HG03097 (cell line): ENCODE data around the gene LGALS1.

Source experiments
- ATAC-seq: cut with Tn5 transposase; IDR thresholded peaks from one replicate; pipeline ENCODE4 v1.9.1; 2021; ENCODE audit not compliant: unreplicated experiment, low FRiP score

The LGALS1 gene

DNA sequence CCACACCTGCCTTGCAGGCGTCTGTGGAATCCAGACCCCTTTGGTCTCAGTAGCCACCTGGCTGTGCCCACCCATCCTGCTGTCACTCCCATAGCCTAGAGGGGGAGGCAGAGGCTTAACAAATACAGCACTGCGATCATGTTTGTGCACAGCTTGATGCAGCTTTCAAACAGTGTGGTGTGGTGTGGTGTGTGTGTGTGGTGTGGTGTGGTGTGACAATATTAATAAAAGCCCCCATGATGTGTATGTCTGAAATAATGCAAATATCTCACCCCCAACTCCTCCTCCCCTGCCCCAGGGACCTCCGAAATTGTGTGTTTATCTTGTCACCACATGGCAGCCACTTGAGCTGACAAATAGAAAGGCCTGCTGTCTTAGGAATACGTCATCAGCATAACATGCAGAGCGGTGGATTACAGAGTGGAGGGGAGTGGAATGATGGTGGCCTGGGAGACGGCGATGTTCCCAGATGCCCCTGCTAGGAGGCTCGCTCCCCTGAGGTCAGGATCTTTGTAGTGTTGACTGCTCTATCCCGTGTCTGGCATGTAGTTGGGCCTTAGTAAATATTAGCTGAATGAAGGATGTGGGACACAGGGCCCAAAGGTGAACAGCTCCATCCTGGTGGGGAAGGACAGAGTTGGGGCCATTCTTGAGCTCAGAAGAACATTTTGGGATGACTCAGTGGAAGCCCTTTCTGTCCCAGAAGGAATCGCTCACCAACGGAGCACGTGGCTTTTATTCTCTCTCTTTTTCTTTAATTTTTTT, 14.1 kb upstream of the LGALS1 start:
- ATAC-seq, result no peak

DNA sequence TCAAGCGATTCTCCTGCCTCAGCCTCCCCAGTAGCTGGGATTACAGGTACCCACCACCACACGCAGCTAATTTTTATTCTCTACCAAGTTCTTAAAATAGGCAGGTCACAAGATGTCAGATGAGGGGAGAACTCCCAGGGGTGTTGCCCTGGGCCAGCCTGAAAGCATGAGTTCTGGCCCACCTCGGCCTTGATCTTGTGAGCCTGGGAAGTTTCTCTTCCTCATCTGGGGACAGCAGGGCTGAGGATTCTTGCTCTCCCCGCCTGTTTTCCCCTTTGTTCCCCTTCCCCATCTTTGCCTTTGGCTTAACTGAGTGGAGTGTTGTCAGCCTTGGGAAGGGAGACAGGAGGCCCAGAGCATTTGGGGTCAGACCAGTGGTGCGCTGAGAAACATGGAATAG, 13.4 kb upstream of the LGALS1 start:
- ATAC-seq, result no peak

DNA sequence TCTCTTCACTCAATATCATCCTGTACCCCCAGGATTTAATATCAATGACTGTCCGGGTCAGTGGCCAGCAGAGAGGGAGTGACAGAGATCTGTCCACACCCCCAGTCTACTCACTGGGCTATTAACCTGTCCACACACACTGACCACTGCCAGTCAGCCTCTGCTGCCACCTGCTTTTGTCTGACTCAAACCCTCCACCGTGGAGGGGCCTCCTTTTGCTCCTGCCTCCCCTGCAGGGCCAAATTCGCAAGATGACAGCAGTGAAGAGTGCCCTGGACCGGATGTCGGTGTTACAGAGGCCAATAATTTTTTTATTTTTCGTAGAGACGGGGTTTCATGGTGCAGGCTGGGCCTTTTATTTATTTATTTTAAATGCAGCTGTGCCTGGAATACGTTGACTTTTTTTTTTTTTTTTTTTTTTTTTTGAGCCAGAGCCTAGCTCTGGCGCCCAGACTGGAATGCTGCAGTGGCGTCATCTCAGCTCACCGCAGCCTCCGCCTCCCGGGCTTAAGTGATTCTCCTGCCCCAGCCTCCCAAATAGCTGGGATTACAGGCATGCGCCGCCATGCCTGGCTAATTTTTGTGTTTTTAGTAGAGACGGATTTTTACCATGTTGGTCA, 11.8 kb upstream of the LGALS1 start:
- no peak for ATAC-seq

DNA sequence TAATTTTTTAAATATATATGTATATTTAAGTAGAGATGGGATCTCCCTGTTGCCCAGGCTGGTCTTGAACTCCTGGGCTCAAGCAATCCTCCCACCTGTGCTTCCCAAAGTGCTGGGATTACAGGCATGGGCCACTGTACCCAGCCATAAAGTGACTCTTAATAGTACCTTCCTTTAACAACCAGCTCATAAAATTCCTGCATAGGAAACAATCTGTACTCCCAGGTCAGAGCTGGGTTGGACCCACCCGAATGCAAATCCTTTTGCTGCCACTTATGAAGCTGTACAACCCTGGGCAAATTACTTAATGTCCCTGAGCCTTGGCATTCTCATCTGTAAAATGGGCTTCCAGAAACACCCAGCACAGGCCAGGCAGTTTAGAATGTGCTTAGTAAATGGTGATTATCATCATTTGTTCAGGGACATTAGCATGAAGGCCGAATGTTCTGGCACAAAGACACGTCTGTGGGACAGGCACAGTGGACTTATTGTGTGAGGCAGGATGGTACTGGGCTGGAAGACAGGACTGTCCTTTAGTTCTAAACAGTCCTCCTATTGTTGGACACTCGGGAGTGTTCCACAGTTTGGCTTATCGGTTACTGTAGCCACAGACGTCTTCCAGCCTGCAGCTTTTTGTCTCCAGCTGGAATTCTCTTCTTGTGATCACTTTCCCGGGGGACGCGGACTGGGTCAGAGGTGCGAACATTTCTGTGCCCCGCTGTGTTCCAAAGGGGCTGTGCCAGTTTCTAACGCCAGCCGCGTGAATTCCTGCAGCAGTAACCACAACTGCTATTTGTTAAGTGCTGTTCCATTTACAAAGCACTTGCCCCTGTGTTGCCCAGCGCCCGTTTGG, 11.0 kb upstream of the LGALS1 start:
- ATAC-seq, result no peak

DNA sequence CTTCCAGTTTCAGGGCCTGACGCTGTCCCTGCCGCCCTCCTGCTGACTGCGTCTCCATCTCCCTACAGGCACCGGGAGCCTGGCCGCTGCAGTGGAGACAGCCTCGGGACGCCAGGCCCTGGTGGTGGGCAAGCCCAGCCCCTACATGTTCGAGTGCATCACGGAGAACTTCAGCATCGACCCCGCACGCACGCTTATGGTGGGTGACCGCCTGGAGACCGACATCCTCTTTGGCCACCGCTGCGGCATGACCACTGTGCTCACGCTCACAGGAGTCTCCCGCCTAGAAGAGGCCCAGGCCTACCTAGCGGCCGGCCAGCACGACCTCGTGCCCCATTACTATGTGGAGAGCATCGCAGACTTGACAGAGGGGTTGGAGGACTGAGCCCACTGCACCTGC, 9.9 kb upstream of the LGALS1 start:
- ATAC-seq, result no peak

DNA sequence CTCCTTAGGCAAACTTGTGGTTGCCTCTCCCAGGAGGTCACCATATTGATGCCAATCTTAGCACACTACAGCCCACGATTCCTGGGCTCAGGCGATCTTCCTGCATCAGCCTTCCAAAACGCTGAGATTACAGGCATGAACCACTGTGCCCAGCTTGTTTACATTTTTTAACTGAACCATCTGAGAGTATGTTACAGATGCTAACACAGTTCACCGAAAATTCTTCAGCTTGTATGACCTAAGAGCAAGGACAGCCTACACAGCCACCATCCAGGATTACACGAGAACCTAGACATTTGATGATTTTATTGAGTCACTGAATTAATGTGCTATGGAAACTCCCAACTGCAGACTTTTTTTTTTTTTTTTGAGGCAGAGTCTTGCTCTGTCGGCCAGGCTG, 5.8 kb upstream of the LGALS1 start:
- no peak for ATAC-seq

DNA sequence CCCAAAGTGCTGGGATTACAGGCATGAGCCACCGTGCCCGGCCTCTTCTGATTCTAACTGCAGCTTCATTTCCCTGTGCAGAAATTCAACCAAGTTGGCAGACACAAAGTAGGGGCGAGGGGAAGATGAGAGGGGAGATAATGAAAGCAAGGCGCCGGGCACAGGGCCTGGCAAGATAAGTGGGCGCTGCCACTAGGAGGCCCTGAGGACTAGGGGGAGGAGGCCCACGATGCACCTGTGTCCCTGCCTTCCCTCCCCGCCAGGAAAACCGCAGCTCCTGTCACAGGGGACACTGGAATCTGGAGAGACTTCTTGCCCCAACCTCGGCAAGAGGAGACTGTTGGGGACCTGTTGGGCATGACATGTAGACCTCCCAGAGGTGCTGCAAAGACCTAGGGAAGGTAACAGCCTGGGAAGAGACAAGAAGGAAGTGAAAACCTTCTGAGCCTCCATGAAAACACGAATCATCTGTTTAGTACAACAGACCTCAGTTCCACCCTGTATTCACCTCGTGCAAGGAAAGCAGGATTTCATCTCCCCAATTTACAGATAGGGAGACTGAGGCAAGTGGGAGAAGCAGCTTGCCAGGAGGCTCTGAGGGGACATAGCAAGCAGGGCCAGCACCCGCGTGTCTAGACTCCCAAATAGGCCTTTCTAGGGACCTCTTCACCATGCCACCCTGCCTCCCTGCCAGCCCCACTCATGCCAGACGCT, 3.1 kb upstream of the LGALS1 start:
- no peak for ATAC-seq

DNA sequence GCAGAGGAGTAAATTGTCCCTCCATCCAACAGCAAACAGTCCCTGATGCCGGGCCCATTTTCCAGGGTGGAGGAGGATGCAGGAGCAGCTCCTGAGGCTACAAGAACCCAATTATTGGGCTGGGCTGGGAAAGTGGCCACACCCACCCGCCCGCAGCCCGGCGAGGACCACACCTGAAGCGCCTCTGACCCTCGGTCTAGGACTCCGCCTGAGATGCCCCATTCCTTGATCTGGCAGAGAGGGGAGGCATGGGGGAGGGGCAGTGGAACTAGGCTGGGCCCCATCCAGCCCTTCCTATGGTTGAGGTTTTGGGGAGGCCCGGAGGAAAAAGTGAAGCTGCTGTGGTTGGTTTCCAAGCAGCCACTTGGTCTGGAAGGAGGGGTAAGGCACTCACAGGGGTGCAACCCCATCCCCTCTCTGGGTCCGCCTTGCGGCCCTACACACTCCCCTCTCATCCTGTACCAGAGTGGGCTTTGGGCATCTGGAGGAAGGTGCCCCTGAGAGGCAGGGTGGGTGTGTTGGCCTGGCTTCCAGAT, 2.4 kb upstream of the LGALS1 start:
- ATAC-seq, result no peak

DNA sequence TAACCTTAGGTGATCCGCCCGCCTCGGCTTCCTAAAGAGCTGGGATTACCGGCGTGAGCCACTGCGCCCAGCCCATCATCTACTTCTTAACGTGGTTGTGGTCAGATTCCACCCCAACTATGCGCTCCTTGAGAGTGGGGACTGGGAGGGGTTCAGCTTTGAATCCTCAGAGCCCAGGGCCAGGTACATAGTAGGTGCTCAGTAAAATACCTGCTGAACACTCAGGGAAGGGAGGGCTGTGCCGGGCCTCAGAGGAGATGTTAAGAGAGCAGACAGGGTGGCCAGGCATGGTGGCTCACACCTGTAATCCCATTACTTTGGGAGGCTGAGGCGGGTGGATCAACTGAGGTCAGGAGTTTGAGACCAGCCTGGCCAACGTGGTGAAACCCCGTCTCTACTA, 1.2 kb upstream of the LGALS1 start:
- ATAC-seq, result no peak

DNA sequence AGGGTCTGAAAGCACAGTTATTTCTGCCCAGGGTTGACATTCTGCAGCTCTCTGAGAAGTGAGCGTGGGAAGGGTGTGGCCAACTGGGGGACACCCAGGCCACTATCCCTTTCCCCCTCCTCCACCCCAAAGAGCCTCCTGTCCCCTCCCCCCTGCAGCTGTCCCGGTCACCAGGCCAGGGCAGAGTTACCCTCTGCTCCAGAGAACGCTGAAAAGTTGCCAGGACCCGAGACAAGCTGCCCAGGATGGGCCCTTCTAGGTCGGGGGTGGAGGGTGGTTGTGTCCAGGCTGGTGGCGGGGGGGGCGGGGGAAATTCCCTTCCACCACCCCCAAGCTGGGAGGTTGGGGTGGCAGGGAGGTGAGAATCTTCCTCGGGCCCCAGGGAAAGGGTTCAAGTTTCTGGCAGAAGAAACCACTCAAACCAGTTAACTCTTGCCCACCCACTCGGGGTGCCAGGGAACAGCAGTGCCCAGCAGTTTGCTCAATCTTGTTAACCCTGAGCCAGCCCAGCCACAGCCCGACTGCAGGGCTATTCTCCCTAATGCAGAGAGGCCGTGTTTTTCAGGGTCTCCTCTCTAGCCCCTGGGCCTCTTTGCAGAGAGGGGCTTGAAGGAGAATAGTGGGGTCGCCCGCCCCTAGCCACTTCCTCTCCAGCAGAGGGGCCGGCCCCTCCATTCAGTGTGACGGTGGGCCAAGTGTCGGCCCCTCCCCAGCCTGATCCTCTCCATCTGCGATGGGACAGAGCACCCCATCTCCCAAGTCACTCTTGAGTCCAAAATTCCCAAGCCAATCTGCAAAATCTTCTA, 697 bp downstream of the LGALS1 start:
- no peak for ATAC-seq

DNA sequence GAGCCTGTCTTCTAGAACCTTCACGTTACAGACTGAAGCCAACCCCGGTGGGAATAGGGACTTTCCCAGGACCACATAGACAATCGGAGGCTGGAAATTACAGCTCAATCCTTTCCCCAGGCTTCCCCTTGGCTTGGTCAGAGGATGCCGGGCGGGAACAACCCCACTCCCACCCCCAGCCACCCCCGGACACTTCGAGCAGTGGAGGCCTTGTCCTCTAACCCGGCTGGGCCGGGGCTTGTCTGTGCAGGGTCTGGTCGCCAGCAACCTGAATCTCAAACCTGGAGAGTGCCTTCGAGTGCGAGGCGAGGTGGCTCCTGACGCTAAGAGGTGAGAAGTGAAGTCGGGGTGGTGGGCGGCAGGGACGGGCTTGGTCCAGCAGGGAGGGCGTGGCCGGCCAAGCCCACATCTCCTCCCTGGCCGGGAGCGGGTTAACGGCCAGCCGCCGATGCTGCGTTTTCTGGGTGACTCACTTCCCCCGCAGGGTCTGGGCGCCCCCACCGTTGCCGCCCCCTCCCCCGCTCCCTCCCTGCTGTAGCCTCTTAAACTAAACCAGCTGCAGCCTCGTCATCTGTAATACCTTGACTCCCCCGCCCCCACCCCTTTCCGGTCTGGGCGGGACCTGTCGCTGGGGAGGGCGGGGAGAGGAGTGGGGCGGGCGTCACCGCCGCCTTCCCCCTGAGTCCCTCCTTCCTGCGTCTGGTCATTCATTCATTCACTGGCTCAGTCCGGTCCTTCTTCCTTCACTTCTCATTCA, 1.5 kb downstream of the LGALS1 start:
- ATAC-seq, result peak; percentile 48

DNA sequence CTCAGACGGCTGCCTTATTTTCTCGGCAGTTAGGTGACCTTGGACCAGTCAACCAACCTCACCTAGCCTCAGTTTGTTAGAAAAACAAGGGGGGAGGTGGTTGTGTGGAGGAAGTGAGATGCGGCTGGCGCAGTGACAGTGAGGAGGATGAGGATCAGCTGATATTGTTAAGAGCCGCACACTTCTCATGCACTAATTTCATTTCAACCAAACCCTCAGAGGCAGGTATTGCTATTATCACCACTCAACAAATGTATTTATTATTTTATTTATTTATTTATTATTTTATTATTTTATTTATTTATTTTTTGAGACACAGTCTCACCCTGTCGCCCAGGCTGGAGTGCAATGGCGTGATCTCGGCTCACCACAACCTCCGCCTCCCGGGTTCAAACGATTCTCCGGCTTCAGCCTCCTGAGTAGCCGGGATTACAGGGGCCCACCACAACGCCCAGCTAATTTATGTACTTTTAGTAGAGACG, 2.1 kb downstream of the LGALS1 start:
- ATAC-seq, result no peak

DNA sequence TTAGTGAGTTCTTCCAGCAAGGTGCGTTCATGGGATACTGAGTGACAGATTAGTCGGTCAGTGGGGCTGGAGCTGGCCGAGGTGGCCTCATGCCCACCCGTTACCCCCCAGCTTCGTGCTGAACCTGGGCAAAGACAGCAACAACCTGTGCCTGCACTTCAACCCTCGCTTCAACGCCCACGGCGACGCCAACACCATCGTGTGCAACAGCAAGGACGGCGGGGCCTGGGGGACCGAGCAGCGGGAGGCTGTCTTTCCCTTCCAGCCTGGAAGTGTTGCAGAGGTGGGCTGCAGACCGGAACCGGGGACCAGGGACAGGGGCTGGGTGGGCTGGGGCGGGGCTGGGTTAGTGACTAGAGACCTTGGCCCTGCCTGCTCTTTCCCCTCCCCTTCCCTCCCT, 2.9 kb downstream of the LGALS1 start:
- ATAC-seq, result no peak

DNA sequence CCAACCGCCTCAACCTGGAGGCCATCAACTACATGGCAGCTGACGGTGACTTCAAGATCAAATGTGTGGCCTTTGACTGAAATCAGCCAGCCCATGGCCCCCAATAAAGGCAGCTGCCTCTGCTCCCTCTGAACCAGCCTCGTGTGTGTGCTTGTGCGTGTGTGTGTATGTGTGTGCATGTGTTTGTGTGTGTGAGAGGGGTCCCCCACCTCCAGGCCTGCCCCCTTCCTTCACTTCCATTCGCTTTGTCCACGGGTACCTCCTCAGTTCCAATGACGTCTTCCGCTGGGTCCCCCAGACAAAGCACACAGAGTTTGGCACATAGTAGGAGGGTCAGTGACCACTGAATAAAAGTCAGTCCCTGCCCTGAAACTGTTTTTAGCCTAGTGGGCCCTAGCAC, 4.2 kb downstream of the LGALS1 start:
- no peak for ATAC-seq

DNA sequence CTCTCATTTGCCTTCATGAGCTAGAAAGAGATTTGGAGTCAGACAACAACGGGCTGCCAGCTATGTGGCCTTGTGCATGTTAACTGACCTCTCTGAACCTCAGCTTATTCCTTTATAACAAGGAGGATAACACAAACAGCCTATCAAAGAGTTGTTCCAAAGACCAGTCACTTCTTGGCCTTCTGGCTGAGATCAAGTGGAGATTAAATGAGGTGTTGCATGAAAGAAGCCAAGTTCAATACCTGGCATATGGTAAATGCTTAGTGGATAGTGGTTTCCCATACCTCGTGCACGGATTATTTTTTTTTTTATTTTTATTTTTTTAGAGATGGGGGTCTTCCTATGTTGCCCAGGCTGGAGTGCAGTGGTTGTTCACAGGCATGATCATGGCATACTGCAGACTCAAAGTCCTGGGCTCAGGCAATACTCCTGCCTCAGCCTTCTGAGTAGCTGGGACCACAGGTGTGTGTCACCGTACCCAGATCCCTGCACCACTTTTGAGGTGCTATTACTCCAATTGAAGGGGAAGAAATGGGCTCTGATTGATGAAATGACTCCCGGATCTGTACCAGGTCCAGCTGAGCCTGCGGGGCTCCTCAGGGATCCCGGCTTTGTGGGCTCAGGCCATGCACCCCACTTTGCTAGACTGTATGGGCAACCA, 4.9 kb downstream of the LGALS1 start:
- ATAC-seq, result no peak

DNA sequence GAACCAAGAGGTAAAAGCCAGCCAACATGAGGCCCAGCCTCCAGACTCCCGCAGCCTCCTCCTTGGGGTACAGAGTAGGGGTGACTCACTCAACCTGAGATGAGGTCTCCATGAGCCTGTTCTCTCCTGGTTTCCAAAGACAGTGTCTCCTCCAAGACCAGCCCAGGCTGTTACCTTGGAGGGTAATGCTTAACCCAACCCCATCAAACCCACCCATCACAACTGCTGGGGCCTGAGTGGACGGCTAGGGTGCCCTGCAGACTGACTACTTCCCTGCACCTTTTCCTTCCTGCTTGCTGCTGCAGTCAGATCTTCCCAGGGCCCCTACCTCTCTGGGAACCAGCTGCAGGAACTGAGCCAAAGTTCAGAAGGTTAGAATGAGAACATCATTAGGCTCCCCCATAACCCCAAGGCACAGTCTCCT, 5.6 kb downstream of the LGALS1 start:
- no peak for ATAC-seq

DNA sequence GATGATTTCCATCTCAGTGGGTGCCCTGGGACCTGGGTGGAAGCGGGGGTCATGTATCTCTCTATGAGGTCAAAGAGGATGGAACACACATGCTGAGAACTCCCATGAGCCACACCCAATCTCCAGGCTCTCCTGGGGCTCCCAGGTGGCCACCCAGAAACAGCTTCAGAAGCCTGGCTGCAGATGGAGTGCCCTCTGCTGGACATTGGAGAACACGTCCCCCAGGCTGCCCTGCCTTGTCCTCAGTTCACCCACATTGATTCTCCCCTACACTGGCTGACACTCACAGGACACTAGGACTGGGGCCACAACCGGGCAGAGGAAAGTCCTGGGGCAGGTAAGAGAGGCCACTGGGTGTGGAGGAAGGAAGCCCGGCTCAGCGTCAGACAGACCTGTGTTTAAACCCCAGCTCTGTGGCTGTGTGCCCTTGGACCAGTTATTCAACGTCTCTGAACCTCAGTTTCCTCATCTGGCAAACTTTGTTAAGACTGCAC, 6.2 kb downstream of the LGALS1 start:
- no peak for ATAC-seq
